Urinary bladder (tissue), 4 donors: ENCODE results near the gene MYH10. TPM values are rescaled to one million over a fixed set of nuclear protein-coding genes. Genes with fewer than 3 reads are reported as not detected.

Experiments used
- DNase-seq: peaks from one replicate; pipeline ENCODE4 v3.0.0-alpha.2; 2015; ENCODE audit errors: extremely low spot score
- H3K27ac ChIP-seq: one replicate; pipeline ENCODE4 v1.5.1; 2013; ENCODE audit warnings: low read depth, mild to moderate bottlenecking, moderate library complexity
- H3K36me3 ChIP-seq: one replicate; pipeline ENCODE4 v1.6.1; 2013; ENCODE audit warnings: mild to moderate bottlenecking, moderate library complexity; ENCODE audit not compliant: insufficient read depth
- H3K4me1 ChIP-seq: one replicate; pipeline ENCODE4 v1.6.1; 2013; ENCODE audit warnings: mild to moderate bottlenecking, moderate library complexity; ENCODE audit not compliant: insufficient read depth
- H3K4me3 ChIP-seq: one replicate; pipeline ENCODE4 v1.5.1; 2013; ENCODE audit warnings: low read depth, low read length
- WGBS: extraction: QIAGEN DNeasy Blood & Tissue Kit; methylation state at CpG from one replicate; pipeline ENCODE4 v1.1.7; 2013; 5-methylcytosine and 5-hydroxymethylcytosine counted together
- polyA plus RNA-seq: library from polyadenylated mRNA; stranded (reverse); fragments of 200-250 nt; gene quantifications from one replicate; pipeline ENCODE4 v1.2.3, GENCODE V29; 2013
- total RNA-seq: library from RNA; depleted of rRNA; stranded (reverse); fragments of >200 nt; gene quantifications from one replicate; pipeline ENCODE4 v1.2.3, GENCODE V29; 2014
- donor health status: healthy with polysubstance abuse.
- donor health status: healthy.

MYH10 gene
- 152 TPM for total RNA-seq
- 21.5 TPM for polyA plus RNA-seq

DNA sequence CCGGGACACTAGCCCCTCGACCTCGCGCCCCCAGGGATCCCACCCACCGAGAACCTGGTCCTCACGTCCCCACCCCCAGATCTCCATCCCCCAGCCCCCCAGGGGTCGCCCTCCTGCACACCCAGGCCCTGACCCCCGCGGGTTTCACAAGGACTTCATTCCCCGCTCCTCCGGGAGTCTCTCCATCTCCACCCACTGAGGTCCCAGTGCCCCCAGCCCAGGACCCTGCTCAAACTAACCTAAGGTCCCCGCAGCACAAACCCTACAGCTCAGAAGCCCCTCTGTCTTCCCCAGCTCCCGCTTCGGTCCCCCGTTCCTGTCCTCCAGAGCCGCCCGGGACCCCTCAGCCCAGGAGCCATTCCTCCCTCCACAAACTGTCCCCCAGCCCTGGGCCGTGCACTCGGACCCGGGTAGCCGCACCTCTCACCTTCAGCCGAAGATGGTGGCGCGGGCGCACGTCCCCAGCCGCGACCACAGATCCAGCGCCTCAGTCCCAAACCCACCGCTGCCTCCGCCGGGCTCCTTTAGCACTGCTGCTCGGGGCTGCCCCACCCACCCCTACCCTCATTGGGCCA is at the start of gene MYH10:
TSS of gene MYH10 (minus strand) at position 499 of the 575 bp plus-strand sequence. CDS start 7,479 bp downstream, outside the sequence.
- Histone ChIP-seq H3K36me3 (no peaks in the 10 kb centered on the region), H3K4me3 (peak within 1 kb of the TSS; percentile 72), H3K4me1 (no peaks in the 10 kb centered on the region), H3K27ac (peak within 1 kb of the TSS; percentile 68)
- DNase-seq, result no peak
- WGBS, result under 1% methylated on average over 33 of the region's 33 CpGs

DNA sequence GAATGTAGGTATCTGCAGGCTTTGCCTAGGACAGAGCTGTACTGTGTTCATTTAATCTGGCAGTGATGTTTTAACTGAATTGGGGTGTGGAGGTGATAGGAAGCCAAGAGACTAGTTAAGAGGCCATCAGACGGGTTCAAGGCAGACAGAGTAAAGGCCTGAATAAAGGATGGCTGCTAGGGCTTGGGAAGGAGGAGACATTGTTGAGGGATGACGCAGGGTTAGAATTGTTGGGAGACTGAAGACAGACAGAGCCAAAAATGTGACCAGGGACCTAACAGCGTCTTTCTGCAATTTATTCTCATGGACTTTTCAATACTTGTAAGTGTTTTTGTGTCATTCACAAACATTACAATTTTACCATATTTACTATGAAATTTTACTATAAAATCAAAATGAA is 48.6 kb upstream of the MYH10 start:
- 89% methylated on average over 3 of the region's 3 CpGs for WGBS
- Histone ChIP-seq H3K36me3 (no peaks in the 10 kb centered on the region), H3K4me1 (no peaks in the 10 kb centered on the region), H3K27ac (no peak overlapping the region), H3K4me3 (no peak overlapping the region)
- no peak for DNase-seq

DNA sequence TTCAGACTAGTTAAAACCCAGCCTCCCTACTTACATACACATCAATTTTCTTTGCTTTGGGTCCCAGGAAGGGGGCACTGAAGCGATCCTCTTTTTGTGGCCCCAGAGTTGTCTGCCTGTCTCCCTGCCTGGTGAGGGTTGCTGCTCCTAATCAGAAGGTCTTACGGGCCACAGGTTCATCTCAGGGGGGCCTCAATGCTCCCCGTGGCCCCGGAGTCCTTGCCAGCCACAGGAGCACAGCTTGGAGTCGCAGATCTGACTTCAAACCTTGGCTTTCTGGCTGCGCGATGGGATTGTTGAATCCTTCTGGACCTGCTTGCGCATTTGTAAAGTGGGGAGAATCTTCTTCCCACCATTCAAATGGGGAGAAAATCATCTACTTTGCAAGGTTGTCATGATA is 44.8 kb upstream of the MYH10 start:
- no peak for DNase-seq
- 49% methylated on average over 8 of the region's 8 CpGs for WGBS
- no peak overlapping the region for H3K4me3 ChIP-seq
- H3K36me3 ChIP-seq, result no peaks in the 10 kb centered on the region
- no peaks in the 10 kb centered on the region for H3K4me1 ChIP-seq
- peak overlapping the region; percentile 0 for H3K27ac ChIP-seq

DNA sequence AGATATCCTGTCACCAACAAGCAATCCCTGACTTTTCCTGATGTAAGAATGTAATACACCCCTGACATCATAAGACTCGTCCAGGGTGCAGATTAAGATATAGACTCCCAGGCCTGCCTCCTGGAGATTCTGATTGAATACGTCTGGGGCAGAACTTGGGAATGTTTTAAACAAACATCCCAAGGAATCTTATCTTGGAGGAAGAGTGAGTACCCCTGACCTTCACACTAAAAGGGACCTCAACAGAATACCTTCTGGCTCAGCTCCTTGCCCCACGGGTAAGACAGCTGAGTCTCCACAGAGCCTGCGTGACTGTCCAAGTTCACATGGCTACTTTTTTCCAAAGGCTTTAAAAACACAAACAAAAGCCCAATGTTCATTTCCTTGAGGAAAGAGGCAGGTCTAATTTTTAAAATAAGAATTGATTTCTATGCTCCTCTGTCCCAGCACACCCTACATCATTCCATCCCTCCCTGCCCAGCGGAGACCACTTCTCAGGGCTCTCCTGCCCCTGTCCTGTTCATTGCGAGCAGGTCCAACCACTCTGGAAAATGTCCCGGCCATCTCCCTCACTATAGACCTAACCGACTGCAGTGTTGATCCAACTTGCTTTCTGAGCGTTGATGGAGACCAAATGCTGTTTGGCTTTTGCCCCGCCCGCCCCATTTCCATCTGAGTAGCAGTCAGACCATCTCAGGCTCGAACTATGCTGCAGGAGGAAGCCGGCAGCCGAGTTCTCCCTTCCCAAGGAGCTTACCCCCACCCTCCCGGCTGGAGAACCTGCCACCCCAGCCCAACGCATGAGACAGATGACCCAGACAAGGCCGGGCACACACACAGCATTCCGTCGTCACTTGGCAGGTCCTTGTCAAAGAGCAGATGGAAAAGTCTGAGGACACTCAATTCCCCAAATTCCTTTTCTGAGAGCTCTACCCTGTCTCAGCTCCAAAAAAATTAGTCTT is 44.1 kb upstream of the MYH10 start:
- H3K4me1 ChIP-seq, result no peaks in the 10 kb centered on the region
- WGBS, result 26% methylated on average over 19 of the region's 19 CpGs
- H3K36me3 ChIP-seq, result no peaks in the 10 kb centered on the region
- DNase-seq, result no peak
- peak overlapping the region; percentile 0 for H3K27ac ChIP-seq
- no peak overlapping the region for H3K4me3 ChIP-seq

DNA sequence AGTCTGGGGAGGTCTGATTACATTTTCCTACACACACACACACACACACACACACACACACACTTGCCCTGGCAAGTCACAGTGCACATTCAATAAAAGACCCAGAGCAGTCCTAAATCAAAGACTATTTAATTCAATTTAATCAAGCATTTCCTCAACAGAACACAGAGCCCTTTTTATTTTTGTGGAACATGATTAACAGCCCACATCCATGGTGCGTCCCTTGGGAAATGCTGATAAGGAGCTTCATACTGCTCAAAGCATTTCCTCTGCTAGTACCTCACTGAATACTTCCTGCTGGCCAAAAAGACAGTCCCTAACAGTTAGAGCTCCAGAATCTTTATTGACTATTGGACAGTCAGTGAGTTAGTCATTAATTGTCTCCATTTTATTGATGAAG is 43.1 kb upstream of the MYH10 start:
- 25% methylated on average over 1 of the region's 1 CpG for WGBS
- H3K36me3 ChIP-seq, result no peaks in the 10 kb centered on the region
- no peak overlapping the region for H3K27ac ChIP-seq
- DNase-seq, result no peak
- H3K4me3 ChIP-seq, result no peak overlapping the region
- H3K4me1 ChIP-seq, result no peaks in the 10 kb centered on the region

DNA sequence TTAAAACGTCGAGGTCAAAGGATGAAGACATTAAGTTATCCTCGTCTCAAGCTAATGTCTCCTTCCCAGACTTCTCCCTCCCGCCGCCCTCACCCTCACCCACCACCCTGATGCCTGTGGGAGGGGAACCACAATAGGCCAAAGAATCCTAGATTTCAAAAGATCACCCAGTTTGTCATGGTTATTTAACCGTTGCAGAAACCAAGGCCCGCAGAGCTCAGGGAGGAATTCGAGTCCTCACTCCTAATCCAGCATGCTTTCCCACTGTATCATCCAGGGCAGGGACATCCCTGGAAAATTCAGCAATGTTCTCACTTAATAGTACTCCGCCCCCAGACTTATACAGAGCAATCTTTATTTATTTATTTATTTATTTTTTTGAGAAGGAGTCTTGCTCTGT is 41.8 kb upstream of the MYH10 start:
- WGBS, result 92% methylated on average over 9 of the region's 9 CpGs
- Histone ChIP-seq H3K4me3 (no peak overlapping the region), H3K27ac (no peak overlapping the region), H3K4me1 (no peaks in the 10 kb centered on the region), H3K36me3 (no peaks in the 10 kb centered on the region)
- DNase-seq, result no peak

DNA sequence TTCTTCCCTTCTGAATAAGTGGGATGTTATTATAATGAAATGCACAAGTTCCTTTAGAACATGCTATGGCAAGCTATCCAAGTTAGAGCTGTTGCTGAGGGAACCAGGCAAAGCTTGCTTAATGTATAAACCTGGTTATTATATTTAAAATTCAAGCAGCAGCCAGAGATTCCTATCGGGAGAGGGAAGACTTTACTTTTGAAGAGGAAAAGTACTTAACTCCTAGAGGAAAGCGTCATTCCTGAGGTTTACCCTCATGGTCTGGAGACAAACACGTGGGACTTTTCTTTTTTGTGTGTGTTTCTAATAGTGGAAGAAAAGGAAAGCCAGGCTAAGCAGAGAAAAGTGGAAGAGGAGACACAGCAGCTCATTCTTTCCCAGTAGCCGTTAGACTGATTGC is 39.9 kb upstream of the MYH10 start:
- Histone ChIP-seq H3K4me1 (no peaks in the 10 kb centered on the region), H3K36me3 (no peaks in the 10 kb centered on the region), H3K4me3 (no peak overlapping the region), H3K27ac (no peak overlapping the region)
- no peak for DNase-seq
- 32% methylated on average over 4 of the region's 4 CpGs for WGBS

DNA sequence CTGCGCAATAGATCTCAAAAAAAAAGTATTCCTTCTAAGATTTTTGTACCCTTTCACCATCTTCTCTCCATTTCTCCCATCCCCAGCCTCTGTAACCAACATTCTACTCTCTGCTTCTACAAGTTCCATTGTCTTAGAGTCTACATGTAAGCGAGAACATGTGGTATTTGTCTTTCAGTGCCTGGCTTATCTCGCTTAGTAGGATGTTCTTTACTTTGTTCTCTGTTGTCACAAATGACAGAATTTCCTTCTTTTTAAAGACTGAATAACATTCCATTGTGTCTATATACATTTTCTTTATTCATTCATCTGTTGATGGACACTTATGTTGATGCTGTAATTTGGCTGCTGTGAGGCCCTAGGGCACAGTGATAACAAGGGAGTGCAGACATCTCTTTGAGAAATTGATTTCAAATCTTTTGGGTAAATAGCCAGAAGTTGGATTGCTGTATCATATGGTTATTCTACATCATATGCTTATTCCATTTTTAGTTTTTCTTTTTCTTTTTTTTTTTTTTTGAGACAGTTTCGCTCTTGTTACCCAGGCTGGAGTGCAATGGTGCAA is 37.7 kb upstream of the MYH10 start:
- DNase-seq, result no peak
- H3K27ac ChIP-seq, result no peak overlapping the region
- no peaks in the 10 kb centered on the region for H3K4me1 ChIP-seq
- H3K36me3 ChIP-seq, result no peaks in the 10 kb centered on the region
- WGBS, result 93% methylated on average over 4 of the region's 4 CpGs
- H3K4me3 ChIP-seq, result no peak overlapping the region

DNA sequence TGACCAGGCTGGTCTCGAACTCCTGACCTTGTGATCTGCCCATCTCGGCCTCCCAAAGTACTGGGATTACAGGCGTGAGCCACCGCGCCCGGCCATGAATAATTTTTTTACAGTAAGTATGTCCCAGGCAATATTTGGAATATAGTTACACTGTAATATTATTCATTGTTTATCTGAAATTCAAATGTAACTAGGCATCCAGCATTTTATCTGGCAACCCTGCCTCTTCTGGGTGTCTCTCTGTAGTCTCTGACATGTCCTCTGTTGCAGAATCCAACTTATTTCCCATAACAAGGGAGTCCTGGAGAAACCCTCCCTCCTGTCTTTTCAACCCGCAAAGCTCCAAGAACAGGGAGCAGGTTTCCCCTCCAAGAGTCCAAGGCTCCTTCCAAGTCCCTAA is 36.9 kb upstream of the MYH10 start:
- WGBS, result 82% methylated on average over 7 of the region's 7 CpGs
- H3K4me1 ChIP-seq, result no peaks in the 10 kb centered on the region
- no peak overlapping the region for H3K4me3 ChIP-seq
- H3K36me3 ChIP-seq, result no peaks in the 10 kb centered on the region
- no peak for DNase-seq
- no peak overlapping the region for H3K27ac ChIP-seq

DNA sequence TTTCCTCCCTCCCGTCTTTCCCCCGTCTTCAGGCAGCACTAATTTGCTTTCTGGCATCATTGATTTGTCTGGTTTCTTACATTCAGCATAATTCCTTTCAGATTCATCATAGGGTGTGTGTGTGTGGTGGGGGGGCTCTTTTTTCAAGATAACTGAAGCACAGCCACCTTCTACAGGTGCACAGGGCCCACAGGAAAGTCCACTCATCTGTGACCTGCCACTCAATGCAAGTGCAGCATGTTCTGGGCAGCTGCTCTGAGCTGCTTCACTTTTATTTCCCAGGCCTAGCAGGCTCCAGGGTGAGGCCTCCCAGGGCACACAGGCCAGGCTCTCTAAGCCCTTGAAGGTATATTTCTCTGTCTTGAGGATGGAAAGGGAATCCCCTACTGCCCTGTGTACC is 35.2 kb upstream of the MYH10 start:
- Histone ChIP-seq H3K27ac (no peak overlapping the region), H3K4me3 (no peak overlapping the region), H3K4me1 (no peaks in the 10 kb centered on the region), H3K36me3 (no peaks in the 10 kb centered on the region)
- DNase-seq, result no peak
- WGBS, result 96% methylated on average over 2 of the region's 2 CpGs

DNA sequence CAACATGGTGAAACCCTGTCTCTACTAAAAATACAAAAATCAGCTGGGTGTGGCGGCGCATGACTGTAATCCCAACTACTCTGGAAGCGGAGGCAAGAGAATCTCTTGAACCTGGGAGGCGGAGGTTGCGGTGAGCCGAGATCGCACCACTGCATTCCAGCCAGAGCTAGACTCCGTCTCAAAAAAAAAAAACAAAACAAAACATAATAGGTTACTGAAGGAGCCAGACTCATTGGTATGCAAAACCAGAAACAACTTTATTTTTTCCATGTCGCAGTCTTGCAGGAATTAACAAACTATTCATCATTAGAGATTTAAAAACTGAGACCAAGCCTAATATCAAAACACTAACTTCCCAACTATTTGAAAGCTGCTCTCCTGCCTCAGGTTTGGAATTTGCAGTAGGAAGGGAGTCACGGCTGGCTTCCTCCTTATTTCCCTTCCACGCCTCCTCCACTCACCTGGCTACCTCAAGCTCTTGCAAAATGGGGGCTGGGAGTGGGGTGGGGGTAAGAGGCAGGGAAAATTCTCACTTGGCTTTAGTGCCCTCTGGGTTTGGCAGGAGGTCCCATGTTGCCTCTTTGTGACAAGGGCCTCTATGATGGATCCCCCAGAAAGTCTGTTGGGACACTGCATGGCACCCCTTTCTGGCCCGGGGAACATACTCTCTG is 34.1 kb upstream of the MYH10 start:
- no peak overlapping the region for H3K27ac ChIP-seq
- H3K36me3 ChIP-seq, result no peaks in the 10 kb centered on the region
- WGBS, result 93% methylated on average over 12 of the region's 12 CpGs
- no peaks in the 10 kb centered on the region for H3K4me1 ChIP-seq
- H3K4me3 ChIP-seq, result no peak overlapping the region
- DNase-seq, result no peak

DNA sequence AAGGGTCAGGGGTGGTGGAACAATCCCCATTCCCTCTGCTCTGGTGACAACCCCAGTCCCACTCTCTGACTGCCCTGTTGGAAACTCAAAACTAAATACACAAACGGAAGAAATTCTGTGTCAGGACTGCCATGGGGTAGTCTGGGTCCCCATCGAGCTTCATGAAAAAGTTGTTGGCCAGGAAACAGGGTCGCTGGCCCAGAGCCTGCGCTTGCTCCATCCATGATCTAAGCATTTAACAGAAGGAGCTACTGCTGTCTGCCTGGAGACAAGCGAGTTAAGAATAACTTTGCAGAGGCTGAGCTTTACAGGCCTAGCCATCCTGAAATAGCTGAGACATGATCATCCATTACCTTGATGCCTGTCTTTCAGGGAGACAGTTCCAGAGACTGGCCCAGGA is 32.4 kb upstream of the MYH10 start:
- DNase-seq, result no peak
- Histone ChIP-seq H3K4me1 (no peaks in the 10 kb centered on the region), H3K4me3 (no peak overlapping the region), H3K36me3 (no peaks in the 10 kb centered on the region), H3K27ac (no peak overlapping the region)
- 86% methylated on average over 5 of the region's 5 CpGs for WGBS

DNA sequence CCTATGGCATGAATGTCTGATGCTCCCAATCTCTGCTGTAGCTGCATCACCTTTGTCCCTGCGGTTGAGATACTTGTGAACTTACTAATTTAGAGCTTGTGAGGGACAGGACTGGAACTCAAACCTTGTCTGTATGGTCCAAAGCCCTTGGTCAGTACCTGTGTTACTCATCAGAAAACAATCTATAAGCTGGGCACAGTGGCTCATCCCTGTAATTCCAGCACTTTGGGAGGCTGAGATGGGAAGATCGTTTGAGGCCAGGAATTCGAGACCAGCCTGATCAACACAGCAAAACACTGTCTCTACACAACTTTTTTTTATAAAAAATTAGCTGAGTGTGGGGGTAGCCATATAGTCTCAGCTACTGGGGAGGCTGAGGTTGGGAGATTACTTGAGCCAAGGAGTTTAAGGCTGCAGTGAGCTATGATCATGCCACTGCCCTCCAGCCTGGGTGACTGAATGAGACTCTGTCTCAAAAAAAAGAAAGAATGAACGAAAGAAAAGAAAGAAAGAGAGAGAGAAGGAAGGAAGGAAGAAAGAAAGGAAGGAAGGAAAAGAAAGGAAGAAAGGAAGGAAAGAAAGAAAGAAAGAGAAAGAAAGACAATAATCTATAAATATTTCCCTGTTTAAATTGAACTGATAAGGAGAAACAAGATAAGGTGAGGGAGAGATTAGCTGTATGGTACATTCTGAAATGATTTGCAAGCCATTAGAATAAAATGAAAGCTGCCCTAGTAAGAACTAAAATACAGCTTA is 31.7 kb upstream of the MYH10 start:
- DNase-seq, result no peak
- Histone ChIP-seq H3K36me3 (no peaks in the 10 kb centered on the region), H3K27ac (no peak overlapping the region), H3K4me3 (no peak overlapping the region), H3K4me1 (no peaks in the 10 kb centered on the region)
- WGBS, result 85% methylated on average over 4 of the region's 4 CpGs
